Retinal pigment epithelial cell (primary cell): ENCODE data around the gene HIBADH.

ENCODE experiments used
- DNase-seq: peaks from one replicate; pipeline ENCODE4 v3.0.0-alpha.2; 2010; ENCODE audit warnings: low read depth
- H3K4me3 ChIP-seq: 2 replicates; pipeline ENCODE4 v1.5.1; 2011; ENCODE audit warnings: mild to moderate bottlenecking, low read length, control low read depth, moderate library complexity
- TF ChIP-seq, protein P1 (sequence below): conservative IDR thresholded peaks from 2 replicates; pipeline ENCODE4 v1.5.1; 2011; ENCODE audit warnings: low read depth, low read length, control low read depth, inconsistent platforms

Gene HIBADH

DNA sequence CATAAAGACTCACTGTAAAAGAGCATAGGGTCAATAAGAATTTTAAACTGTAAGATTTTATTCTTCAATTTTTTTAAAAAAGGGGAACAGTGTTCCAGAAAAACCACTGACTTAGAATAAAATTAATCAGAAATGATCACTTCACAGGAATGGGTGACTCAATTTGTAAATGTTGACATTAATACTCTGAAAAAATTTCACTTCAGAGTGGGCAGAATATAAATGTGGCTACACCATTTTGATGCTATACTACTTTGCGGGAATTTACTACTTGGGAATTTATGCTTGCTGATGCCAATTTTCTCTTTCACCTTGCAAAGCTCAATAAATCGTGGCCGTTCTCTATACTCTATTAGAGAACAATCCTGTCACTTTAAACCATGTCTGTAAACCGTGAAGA lies 126.9 kb downstream of the HIBADH start:
- TF ChIP-seq, protein P1, sequence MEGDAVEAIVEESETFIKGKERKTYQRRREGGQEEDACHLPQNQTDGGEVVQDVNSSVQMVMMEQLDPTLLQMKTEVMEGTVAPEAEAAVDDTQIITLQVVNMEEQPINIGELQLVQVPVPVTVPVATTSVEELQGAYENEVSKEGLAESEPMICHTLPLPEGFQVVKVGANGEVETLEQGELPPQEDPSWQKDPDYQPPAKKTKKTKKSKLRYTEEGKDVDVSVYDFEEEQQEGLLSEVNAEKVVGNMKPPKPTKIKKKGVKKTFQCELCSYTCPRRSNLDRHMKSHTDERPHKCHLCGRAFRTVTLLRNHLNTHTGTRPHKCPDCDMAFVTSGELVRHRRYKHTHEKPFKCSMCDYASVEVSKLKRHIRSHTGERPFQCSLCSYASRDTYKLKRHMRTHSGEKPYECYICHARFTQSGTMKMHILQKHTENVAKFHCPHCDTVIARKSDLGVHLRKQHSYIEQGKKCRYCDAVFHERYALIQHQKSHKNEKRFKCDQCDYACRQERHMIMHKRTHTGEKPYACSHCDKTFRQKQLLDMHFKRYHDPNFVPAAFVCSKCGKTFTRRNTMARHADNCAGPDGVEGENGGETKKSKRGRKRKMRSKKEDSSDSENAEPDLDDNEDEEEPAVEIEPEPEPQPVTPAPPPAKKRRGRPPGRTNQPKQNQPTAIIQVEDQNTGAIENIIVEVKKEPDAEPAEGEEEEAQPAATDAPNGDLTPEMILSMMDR = no peak
- no peak overlapping the region for H3K4me3 ChIP-seq
- no peak for DNase-seq

DNA sequence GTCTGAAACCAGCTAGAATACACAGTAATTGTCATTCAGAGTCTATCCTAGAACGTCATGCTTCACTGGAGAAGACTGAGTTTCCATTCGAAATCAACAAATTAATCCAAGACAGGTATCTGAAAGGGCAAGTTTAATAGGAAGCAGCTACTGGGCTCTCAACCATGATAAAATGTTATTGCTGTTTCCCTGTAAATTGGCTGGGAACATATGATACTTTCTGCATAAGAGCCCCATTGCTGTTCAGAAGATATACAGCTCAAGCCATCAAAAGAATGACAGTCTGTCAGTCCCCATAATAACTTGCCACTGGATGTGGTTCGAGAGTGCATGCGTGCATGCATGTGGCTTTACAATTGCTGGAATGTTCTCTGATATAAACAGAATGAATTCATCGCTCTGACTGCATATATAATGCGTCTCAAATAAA lies 129.0 kb downstream of the HIBADH start:
- no peak overlapping the region for H3K4me3 ChIP-seq
- DNase-seq = no peak
- TF ChIP-seq, protein P1 = no peak

DNA sequence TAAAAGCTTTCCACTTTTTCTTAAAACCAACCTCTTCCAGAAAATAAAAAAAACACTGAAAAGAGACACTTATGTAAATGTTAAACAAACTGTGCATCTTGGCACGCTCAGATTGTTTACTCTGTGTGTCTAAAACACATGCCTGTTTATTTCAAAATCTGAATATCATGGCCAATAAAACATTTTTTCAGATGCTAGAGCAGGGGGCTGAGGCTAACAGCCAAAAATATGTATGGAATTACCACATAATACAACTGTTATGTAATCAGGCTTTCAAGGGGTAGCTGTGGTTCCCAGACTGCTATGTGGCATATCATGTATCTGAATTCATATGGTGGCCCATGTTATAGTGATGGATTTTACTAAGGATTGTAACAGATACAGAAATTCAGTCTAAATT lies 130.4 kb downstream of the HIBADH start:
- no peak overlapping the region for H3K4me3 ChIP-seq
- TF ChIP-seq, protein P1 = no peak
- no peak for DNase-seq

DNA sequence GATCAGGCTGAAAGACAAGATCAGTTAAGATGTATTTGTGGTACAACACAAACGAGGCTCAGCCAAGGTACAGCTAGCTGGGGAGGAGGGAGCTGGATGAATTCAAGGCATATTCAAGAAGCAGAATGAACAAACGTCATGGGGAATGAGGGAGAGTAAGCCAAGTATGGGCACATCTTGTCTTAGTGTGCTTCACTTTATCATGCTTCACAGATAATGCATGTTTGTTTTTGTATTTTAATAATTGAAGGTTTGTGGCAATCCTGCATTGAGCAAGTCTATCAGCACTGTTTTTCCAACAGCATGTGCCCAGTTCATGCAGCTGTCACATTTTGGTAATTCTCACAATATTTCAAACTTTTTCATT lies 135.4 kb downstream of the HIBADH start:
- no peak for DNase-seq
- TF ChIP-seq, protein P1 = no peak
- no peak overlapping the region for H3K4me3 ChIP-seq

DNA sequence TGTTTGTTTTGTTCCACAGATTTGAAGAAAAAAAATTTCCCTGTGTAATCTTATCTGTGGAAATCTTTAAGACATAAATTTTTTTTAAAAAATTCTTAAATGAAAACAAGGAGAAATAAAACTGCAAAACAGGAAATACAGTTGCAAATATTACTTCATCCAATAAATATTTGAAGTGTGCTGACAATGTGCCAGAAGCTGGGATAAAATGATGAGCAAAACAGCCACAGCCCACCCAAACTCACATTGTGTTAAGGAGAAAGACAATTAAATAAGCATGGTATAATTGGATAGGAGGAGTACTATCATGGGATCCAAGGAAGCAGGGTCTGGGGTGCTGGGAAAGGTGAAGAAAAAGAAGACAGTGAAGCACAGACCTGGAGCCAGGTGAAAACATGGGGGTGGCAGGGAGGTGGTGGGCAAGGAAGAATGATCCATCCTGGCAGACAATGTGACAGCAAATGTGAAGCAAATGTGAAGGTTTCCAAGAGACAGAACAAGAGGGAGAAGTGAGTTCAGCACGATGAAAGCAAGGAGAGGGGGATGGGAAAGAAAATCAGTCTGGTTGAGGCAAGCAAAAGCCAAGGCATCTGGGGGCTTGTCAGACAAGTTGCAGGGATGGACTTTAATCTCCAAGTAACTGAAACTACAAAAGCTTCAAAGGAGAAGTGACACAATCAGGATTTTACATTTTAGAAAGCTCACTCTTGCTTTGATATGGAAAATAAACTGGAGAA lies 135.9 kb downstream of the HIBADH start:
- H3K4me3 ChIP-seq = no peak overlapping the region
- TF ChIP-seq, protein P1 = no peak
- no peak for DNase-seq

- H3K4me3 ChIP-seq = no peak overlapping the region
- TF ChIP-seq, protein P1 = no peak
- no peak for DNase-seq
These were observed 136.6 kb downstream of the HIBADH start for GRCh38 chr7:27526131-27526530.

- TF ChIP-seq, protein P1 = no peak
- H3K4me3 ChIP-seq = no peak overlapping the region
- DNase-seq = no peak
These were observed 139.4 kb downstream of the HIBADH start for GRCh38 chr7:27523321-27523720.
